Measurements from ENCODE around the gene CFAP46.

GRCh38 chr10:132939378-132939955 lies 2.9 kb downstream of the CFAP46 start:
- TF ChIP-seq POLR2AphosphoS5 (IDR thresholded peaks at IDR 0.05) = no peak
- no peak for TF ChIP-seq CTCF (IDR thresholded peaks at IDR 0.05; ENCODE audit: poor library complexity, severe bottlenecking)
- TF ChIP-seq RAD21 (conservative IDR thresholded peaks at IDR 0.05) = no peak

Measured in neural cell (in vitro differentiated cells).